ENCODE measurements around the gene HLX.

The HLX gene

GRCh38 chr1:220882061-220882891 is 3.0 kb downstream of the HLX start:
- Histone ChIP-seq H3K9me3 (ENCODE audit: control insufficient read depth in 5 of 5, low read length in 5 of 5) (no peaks in the 10 kb centered on the region), H3K4me1 (ENCODE audit: control insufficient read depth in 5 of 5, insufficient read depth in 5 of 5, low read length in 5 of 5) (peaks cover 9 to 55% (median 43%) of the 10 kb centered on the region in 5 donors), H3K9ac (ENCODE audit: low read length in 5 of 5) (peak overlapping the region in 3 of 5 donors; percentile 30 to 90 (median 36)), H3K36me3 (ENCODE audit: control insufficient read depth in 5 of 5, insufficient read depth in 5 of 5, low read length in 5 of 5) (peaks cover 0 to 46% (median 40%) of the 10 kb centered on the region in 5 donors), H3K4me3 (ENCODE audit: low read depth in 1 of 5, low read length in 5 of 5) (peak overlapping the region in 4 of 5 donors; percentile 55 to 90 (median 82)), H3K27me3 (ENCODE audit: control insufficient read depth in 5 of 5, insufficient read depth in 4 of 5, low read length in 5 of 5) (peaks cover 0 to 4% (median 2%) of the 10 kb centered on the region in 5 donors), H3K27ac (ENCODE audit: low read depth, low read length) (peak overlapping the region; percentile 84)

GRCh38 chr1:220884109-220884980 is 5.1 kb downstream of the HLX start:
- no peak overlapping the region for H3K4me3 ChIP-seq (ENCODE audit: low read depth in 1 of 5, low read length in 5 of 5)
- peaks cover 9 to 43% (median 36%) of the 10 kb centered on the region in 5 donors for H3K4me1 ChIP-seq (ENCODE audit: control insufficient read depth in 5 of 5, insufficient read depth in 5 of 5, low read length in 5 of 5)
- H3K27ac ChIP-seq (ENCODE audit: low read depth, low read length), result no peak overlapping the region
- no peaks in the 10 kb centered on the region for H3K9me3 ChIP-seq (ENCODE audit: control insufficient read depth in 5 of 5, low read length in 5 of 5)
- no peak overlapping the region for H3K9ac ChIP-seq (ENCODE audit: low read length in 5 of 5)
- H3K27me3 ChIP-seq (ENCODE audit: control insufficient read depth in 5 of 5, insufficient read depth in 4 of 5, low read length in 5 of 5), result peaks cover 12 to 20% (median 13%) of the 10 kb centered on the region in 5 donors
- peaks cover 0 to 46% (median 40%) of the 10 kb centered on the region in 5 donors for H3K36me3 ChIP-seq (ENCODE audit: control insufficient read depth in 5 of 5, insufficient read depth in 5 of 5, low read length in 5 of 5)

- Histone ChIP-seq H3K27ac (ENCODE audit: low read depth, low read length) (no peak overlapping the region), H3K9me3 (ENCODE audit: control insufficient read depth in 5 of 5, low read length in 5 of 5) (no peaks in the 10 kb centered on the region), H3K36me3 (ENCODE audit: control insufficient read depth in 5 of 5, insufficient read depth in 5 of 5, low read length in 5 of 5) (peaks cover 0 to 46% (median 40%) of the 10 kb centered on the region in 5 donors), H3K4me1 (ENCODE audit: control insufficient read depth in 5 of 5, insufficient read depth in 5 of 5, low read length in 5 of 5) (peaks cover 9 to 39% (median 31%) of the 10 kb centered on the region in 5 donors), H3K27me3 (ENCODE audit: control insufficient read depth in 5 of 5, insufficient read depth in 4 of 5, low read length in 5 of 5) (peaks cover 17 to 29% (median 20%) of the 10 kb centered on the region in 5 donors), H3K9ac (ENCODE audit: low read length in 5 of 5) (no peak overlapping the region), H3K4me3 (ENCODE audit: low read depth in 1 of 5, low read length in 5 of 5) (no peak overlapping the region)
Measured at GRCh38 chr1:220884981-220885918, 6.0 kb downstream of the HLX start.

GRCh38 chr1:220885971-220886370 is 6.7 kb downstream of the HLX start:
- no peaks in the 10 kb centered on the region for H3K9me3 ChIP-seq (ENCODE audit: control insufficient read depth in 5 of 5, low read length in 5 of 5)
- H3K27me3 ChIP-seq (ENCODE audit: control insufficient read depth in 5 of 5, insufficient read depth in 4 of 5, low read length in 5 of 5), result peaks cover 20 to 36% (median 26%) of the 10 kb centered on the region in 5 donors
- H3K4me3 ChIP-seq (ENCODE audit: low read depth in 1 of 5, low read length in 5 of 5), result no peak overlapping the region
- H3K27ac ChIP-seq (ENCODE audit: low read depth, low read length), result no peak overlapping the region
- H3K9ac ChIP-seq (ENCODE audit: low read length in 5 of 5), result no peak overlapping the region
- peaks cover 9 to 39% (median 27%) of the 10 kb centered on the region in 5 donors for H3K4me1 ChIP-seq (ENCODE audit: control insufficient read depth in 5 of 5, insufficient read depth in 5 of 5, low read length in 5 of 5)
- peaks cover 0 to 46% (median 40%) of the 10 kb centered on the region in 5 donors for H3K36me3 ChIP-seq (ENCODE audit: control insufficient read depth in 5 of 5, insufficient read depth in 5 of 5, low read length in 5 of 5)

GRCh38 chr1:220886470-220887201 is 7.4 kb downstream of the HLX start:
- no peak overlapping the region for H3K4me3 ChIP-seq (ENCODE audit: low read depth in 1 of 5, low read length in 5 of 5)
- H3K4me1 ChIP-seq (ENCODE audit: control insufficient read depth in 5 of 5, insufficient read depth in 5 of 5, low read length in 5 of 5), result peaks cover 8 to 42% (median 29%) of the 10 kb centered on the region in 5 donors
- H3K9me3 ChIP-seq (ENCODE audit: control insufficient read depth in 5 of 5, low read length in 5 of 5), result no peaks in the 10 kb centered on the region
- H3K36me3 ChIP-seq (ENCODE audit: control insufficient read depth in 5 of 5, insufficient read depth in 5 of 5, low read length in 5 of 5), result peaks cover 0 to 46% (median 40%) of the 10 kb centered on the region in 5 donors
- peaks cover 27 to 43% (median 32%) of the 10 kb centered on the region in 5 donors for H3K27me3 ChIP-seq (ENCODE audit: control insufficient read depth in 5 of 5, insufficient read depth in 4 of 5, low read length in 5 of 5)
- H3K27ac ChIP-seq (ENCODE audit: low read depth, low read length), result no peak overlapping the region
- H3K9ac ChIP-seq (ENCODE audit: low read length in 5 of 5), result no peak overlapping the region

GRCh38 chr1:220887202-220887519 is 7.9 kb downstream of the HLX start:
- Histone ChIP-seq H3K27me3 (ENCODE audit: control insufficient read depth in 5 of 5, insufficient read depth in 4 of 5, low read length in 5 of 5) (peaks cover 32 to 48% (median 38%) of the 10 kb centered on the region in 5 donors), H3K36me3 (ENCODE audit: control insufficient read depth in 5 of 5, insufficient read depth in 5 of 5, low read length in 5 of 5) (peaks cover 0 to 42% (median 38%) of the 10 kb centered on the region in 5 donors), H3K27ac (ENCODE audit: low read depth, low read length) (no peak overlapping the region), H3K4me3 (ENCODE audit: low read depth in 1 of 5, low read length in 5 of 5) (no peak overlapping the region), H3K9ac (ENCODE audit: low read length in 5 of 5) (no peak overlapping the region), H3K4me1 (ENCODE audit: control insufficient read depth in 5 of 5, insufficient read depth in 5 of 5, low read length in 5 of 5) (peaks cover 7 to 37% (median 28%) of the 10 kb centered on the region in 5 donors), H3K9me3 (ENCODE audit: control insufficient read depth in 5 of 5, low read length in 5 of 5) (no peaks in the 10 kb centered on the region)

- peaks cover 37 to 52% (median 44%) of the 10 kb centered on the region in 5 donors for H3K27me3 ChIP-seq (ENCODE audit: control insufficient read depth in 5 of 5, insufficient read depth in 4 of 5, low read length in 5 of 5)
Measured at GRCh38 chr1:220887520-220888416, 8.5 kb downstream of the HLX start.

GRCh38 chr1:220888417-220888986 is 9.3 kb downstream of the HLX start:
- no peaks in the 10 kb centered on the region for H3K9me3 ChIP-seq (ENCODE audit: control insufficient read depth in 5 of 5, low read length in 5 of 5)
- no peak overlapping the region for H3K27ac ChIP-seq (ENCODE audit: low read depth, low read length)
- H3K4me3 ChIP-seq (ENCODE audit: low read depth in 1 of 5, low read length in 5 of 5), result no peak overlapping the region
- peaks cover 0 to 32% (median 31%) of the 10 kb centered on the region in 5 donors for H3K36me3 ChIP-seq (ENCODE audit: control insufficient read depth in 5 of 5, insufficient read depth in 5 of 5, low read length in 5 of 5)
- H3K9ac ChIP-seq (ENCODE audit: low read length in 5 of 5), result no peak overlapping the region
- peaks cover 43 to 59% (median 50%) of the 10 kb centered on the region in 5 donors for H3K27me3 ChIP-seq (ENCODE audit: control insufficient read depth in 5 of 5, insufficient read depth in 4 of 5, low read length in 5 of 5)
- H3K4me1 ChIP-seq (ENCODE audit: control insufficient read depth in 5 of 5, insufficient read depth in 5 of 5, low read length in 5 of 5), result peaks cover 2 to 24% (median 18%) of the 10 kb centered on the region in 5 donors

More at GRCh38 chr1:220887520-220888416, 8.5 kb downstream of the HLX start:
- Histone ChIP-seq H3K4me1 (ENCODE audit: control insufficient read depth in 5 of 5, insufficient read depth in 5 of 5, low read length in 5 of 5) (peaks cover 3 to 31% (median 23%) of the 10 kb centered on the region in 5 donors), H3K36me3 (ENCODE audit: control insufficient read depth in 5 of 5, insufficient read depth in 5 of 5, low read length in 5 of 5) (peaks cover 0 to 37% (median 34%) of the 10 kb centered on the region in 5 donors), H3K9me3 (ENCODE audit: control insufficient read depth in 5 of 5, low read length in 5 of 5) (no peaks in the 10 kb centered on the region), H3K4me3 (ENCODE audit: low read depth in 1 of 5, low read length in 5 of 5) (peak overlapping the region in 3 of 5 donors; percentile 27 to 52 (median 44)), H3K27ac (ENCODE audit: low read depth, low read length) (no peak overlapping the region), H3K9ac (ENCODE audit: low read length in 5 of 5) (no peak overlapping the region)
